HepG2 (cell line): ENCODE data around the gene FXYD4.

Experiments
- ATF7-NPFF ChIP-seq: sonication (generic); formaldehyde crosslinking; IDR thresholded peaks from 2 replicates; pipeline ENCODE4 v1.8.1; 2023; ENCODE audit warnings: mild to moderate bottlenecking, low read depth, missing genetic modification reagents, moderate library complexity
- CREB1 ChIP-seq, 2 experiments: fragments of 450-650 bp in 1 of 2; IDR thresholded peaks; 2 replicates each; pipeline ENCODE4 v1.6.1; 2016 to 2017; ENCODE audit warnings: control low read depth in 1 of 2, mild to moderate bottlenecking in 1 of 2, missing compliant biosample characterization in 1 of 2, missing genetic modification characterization in 1 of 2
- JUN ChIP-seq: sonication (generic); formaldehyde crosslinking; IDR thresholded peaks from 2 replicates; pipeline ENCODE4 v1.4.0; 2020; ENCODE audit warnings: mild to moderate bottlenecking, missing genetic modification reagents
- TF ChIP-seq, protein P1 (sequence below): sonication (generic); formaldehyde crosslinking; IDR thresholded peaks from 2 replicates; pipeline ENCODE4 v1.5.0; 2020; ENCODE audit warnings: mild to moderate bottlenecking, missing genetic modification reagents, moderate library complexity

DNA sequence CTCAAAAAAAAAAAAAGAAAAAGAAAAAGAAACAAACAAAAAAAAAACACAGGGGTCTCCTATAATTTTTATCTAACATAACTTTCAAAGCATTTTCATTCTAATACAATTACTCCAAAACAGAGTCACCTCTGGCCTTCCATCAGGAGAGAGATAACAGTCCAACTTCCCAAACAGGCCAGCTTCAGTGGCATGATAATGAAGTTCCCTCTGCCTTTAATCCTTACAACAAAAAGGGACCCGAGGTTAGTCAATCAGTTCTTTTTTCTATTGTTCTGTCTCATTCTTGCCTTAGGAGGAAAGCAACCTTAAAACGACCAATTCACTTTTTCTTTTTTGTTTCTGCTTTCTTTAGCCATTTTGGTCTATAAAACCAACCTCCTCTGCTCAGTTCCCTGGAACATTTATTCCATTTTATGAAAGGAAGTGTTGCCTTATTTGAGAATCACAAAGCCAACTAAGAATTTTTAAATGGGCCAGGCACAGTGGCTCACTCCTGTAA lies 16.5 kb upstream of the FXYD4 start:
- TF ChIP-seq, protein P1, sequence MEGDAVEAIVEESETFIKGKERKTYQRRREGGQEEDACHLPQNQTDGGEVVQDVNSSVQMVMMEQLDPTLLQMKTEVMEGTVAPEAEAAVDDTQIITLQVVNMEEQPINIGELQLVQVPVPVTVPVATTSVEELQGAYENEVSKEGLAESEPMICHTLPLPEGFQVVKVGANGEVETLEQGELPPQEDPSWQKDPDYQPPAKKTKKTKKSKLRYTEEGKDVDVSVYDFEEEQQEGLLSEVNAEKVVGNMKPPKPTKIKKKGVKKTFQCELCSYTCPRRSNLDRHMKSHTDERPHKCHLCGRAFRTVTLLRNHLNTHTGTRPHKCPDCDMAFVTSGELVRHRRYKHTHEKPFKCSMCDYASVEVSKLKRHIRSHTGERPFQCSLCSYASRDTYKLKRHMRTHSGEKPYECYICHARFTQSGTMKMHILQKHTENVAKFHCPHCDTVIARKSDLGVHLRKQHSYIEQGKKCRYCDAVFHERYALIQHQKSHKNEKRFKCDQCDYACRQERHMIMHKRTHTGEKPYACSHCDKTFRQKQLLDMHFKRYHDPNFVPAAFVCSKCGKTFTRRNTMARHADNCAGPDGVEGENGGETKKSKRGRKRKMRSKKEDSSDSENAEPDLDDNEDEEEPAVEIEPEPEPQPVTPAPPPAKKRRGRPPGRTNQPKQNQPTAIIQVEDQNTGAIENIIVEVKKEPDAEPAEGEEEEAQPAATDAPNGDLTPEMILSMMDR = no peak
- TF ChIP-seq ATF7-NPFF (CRISPR knock-in tag) = no peak
- TF ChIP-seq CREB1 (IDR thresholded peaks at IDR 0.05) = no peak
- no peak for TF ChIP-seq CREB1 (CRISPR knock-in tag; IDR thresholded peaks at IDR 0.05)
- no peak for TF ChIP-seq JUN
